CD4-positive, alpha-beta T cell treated with Interleukin-6 for 4 hours (primary cell): ENCODE results near the gene MMADHC.

Experiments used
- DNase-seq: peaks from one replicate; pipeline ENCODE4 v3.0.0-alpha.2; 2020; ENCODE audit warnings: mixed read lengths

Gene MMADHC

GRCh38 chr2:149587220-149587949 is at the start of gene MMADHC:
TSS of gene MMADHC (minus strand) at chr2:149587775. CDS start at chr2:149587097, 678 bp downstream.
- DNase-seq: peak; percentile 94

- DNase-seq: no peak
Measured at GRCh38 chr2:149634103-149634502, 46.5 kb upstream of the MMADHC start.

GRCh38 chr2:149630445-149630844 is 42.9 kb upstream of the MMADHC start:
- no peak for DNase-seq

GRCh38 chr2:149629026-149629425 is 41.5 kb upstream of the MMADHC start:
- DNase-seq: no peak

GRCh38 chr2:149627111-149627801 is 39.7 kb upstream of the MMADHC start:
- no peak for DNase-seq

GRCh38 chr2:149625671-149626070 is 38.1 kb upstream of the MMADHC start:
- DNase-seq: no peak

GRCh38 chr2:149625271-149625670 is 37.7 kb upstream of the MMADHC start:
- no peak for DNase-seq

GRCh38 chr2:149622343-149622742 is 34.8 kb upstream of the MMADHC start:
- no peak for DNase-seq

- no peak for DNase-seq
Measured at GRCh38 chr2:149617476-149617875, 29.9 kb upstream of the MMADHC start.

- no peak for DNase-seq
Measured at GRCh38 chr2:149616681-149617456, 29.3 kb upstream of the MMADHC start.

GRCh38 chr2:149613704-149614103 is 26.1 kb upstream of the MMADHC start:
- DNase-seq: no peak

- DNase-seq: no peak
Measured at GRCh38 chr2:149612122-149612521, 24.5 kb upstream of the MMADHC start.

- DNase-seq: no peak
Measured at GRCh38 chr2:149611100-149611820, 23.7 kb upstream of the MMADHC start.

GRCh38 chr2:149606251-149606811 is 18.8 kb upstream of the MMADHC start:
- no peak for DNase-seq

- no peak for DNase-seq
Measured at GRCh38 chr2:149603248-149603647, 15.7 kb upstream of the MMADHC start.

GRCh38 chr2:149601141-149601796 is 13.7 kb upstream of the MMADHC start:
- DNase-seq: peak; percentile 4

- peak; percentile 55 for DNase-seq
Measured at GRCh38 chr2:149597668-149598326, 10.2 kb upstream of the MMADHC start.

GRCh38 chr2:149597050-149597667 is 9.6 kb upstream of the MMADHC start:
- no peak for DNase-seq

GRCh38 chr2:149596471-149596870 is 8.9 kb upstream of the MMADHC start:
- no peak for DNase-seq

- DNase-seq: no peak
Measured at GRCh38 chr2:149595056-149595963, 7.7 kb upstream of the MMADHC start.
